ENCODE results near the gene SLC38A5. TPM values are rescaled to one million over a fixed set of nuclear protein-coding genes. Genes with fewer than 3 reads are reported as not detected.

Gene SLC38A5
- polyA plus RNA-seq, 1 of the 3 experiments (the other 2 are of a cell fraction): 0.33 TPM

DNA sequence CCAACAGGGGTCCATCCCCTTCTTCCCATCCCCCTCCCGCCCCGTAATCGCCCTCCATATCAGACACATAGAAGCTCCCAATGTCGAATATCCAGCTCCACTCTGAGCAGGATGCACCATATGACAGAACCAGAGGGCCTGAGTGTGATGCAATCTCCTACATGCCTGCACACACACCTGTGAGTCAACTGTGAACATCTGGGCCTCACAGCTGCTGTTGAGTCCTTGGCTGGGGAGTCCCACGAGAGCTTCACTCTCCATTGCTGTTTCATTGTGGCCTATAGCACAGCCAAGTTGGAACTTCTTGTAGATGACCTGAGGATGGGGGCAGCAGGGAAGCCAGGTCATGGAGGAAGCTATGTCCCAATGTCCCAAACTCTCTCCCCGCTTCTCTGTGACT lies 8.2 kb downstream of the SLC38A5 start (continued):
- TF ChIP-seq SIN3A (IDR thresholded peaks at IDR 0.05; ENCODE audit: borderline replicate concordance, low read depth, low read length): no peak
- no peak for TF ChIP-seq EP300 (IDR thresholded peaks at IDR 0.05; ENCODE audit: borderline replicate concordance in 1 of 2, low read depth in 1 of 2, low read length in 1 of 2)
- no peak for TF ChIP-seq ELF1 (IDR thresholded peaks at IDR 0.05)
- TF ChIP-seq RFX5 (IDR thresholded peaks at IDR 0.05; ENCODE audit: low read length): no peak
- no peak for TF ChIP-seq TAF1 (IDR thresholded peaks at IDR 0.05; ENCODE audit: borderline replicate concordance, low read depth, low read length)
- TF ChIP-seq, protein P1, sequence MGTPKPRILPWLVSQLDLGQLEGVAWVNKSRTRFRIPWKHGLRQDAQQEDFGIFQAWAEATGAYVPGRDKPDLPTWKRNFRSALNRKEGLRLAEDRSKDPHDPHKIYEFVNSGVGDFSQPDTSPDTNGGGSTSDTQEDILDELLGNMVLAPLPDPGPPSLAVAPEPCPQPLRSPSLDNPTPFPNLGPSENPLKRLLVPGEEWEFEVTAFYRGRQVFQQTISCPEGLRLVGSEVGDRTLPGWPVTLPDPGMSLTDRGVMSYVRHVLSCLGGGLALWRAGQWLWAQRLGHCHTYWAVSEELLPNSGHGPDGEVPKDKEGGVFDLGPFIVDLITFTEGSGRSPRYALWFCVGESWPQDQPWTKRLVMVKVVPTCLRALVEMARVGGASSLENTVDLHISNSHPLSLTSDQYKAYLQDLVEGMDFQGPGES (IDR thresholded peaks at IDR 0.05; ENCODE audit: low read depth, low read length): no peak
- TF ChIP-seq NRF1 (IDR thresholded peaks at IDR 0.05; ENCODE audit: low read depth, low read length): no peak
- no peak for TF ChIP-seq NFIC (IDR thresholded peaks at IDR 0.05; ENCODE audit: borderline replicate concordance)
- TF ChIP-seq RCOR1 (IDR thresholded peaks at IDR 0.05; ENCODE audit: low read length): no peak
- TF ChIP-seq POLR2AphosphoS5 (IDR thresholded peaks at IDR 0.05; ENCODE audit: low read depth, low read length): no peak
- no peak for TF ChIP-seq MEF2A (IDR thresholded peaks at IDR 0.05; ENCODE audit: borderline replicate concordance, low read depth)
- TF ChIP-seq, protein P2, sequence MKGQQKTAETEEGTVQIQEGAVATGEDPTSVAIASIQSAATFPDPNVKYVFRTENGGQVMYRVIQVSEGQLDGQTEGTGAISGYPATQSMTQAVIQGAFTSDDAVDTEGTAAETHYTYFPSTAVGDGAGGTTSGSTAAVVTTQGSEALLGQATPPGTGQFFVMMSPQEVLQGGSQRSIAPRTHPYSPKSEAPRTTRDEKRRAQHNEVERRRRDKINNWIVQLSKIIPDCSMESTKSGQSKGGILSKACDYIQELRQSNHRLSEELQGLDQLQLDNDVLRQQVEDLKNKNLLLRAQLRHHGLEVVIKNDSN (IDR thresholded peaks at IDR 0.05; ENCODE audit: borderline replicate concordance, low read depth): no peak
- TF ChIP-seq RXRA (IDR thresholded peaks at IDR 0.05; ENCODE audit: borderline replicate concordance, low read depth): no peak

DNA sequence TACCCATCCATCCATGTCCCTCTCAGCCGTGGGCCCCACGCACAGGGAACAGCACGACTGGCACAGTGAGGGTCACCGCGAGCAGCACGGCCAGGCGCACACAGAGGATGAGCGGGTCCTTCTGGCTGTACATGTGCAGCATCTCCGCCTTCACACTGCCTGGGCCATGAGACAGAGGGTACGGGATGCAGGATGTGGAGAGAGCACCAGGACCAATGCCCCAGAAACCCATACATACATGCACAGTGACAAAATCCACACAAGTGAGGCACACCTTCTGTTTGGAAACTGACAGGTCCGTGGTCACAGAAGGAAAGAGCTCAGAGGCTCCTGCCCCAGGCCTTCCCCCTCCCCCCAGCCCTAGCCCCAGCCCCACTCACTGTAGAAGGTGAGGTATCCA lies 9.5 kb downstream of the SLC38A5 start:
- Histone ChIP-seq H3K79me2 (ENCODE audit: insufficient read depth) (no peaks in the 10 kb centered on the region), H3K4me1 (ENCODE audit: control insufficient read depth in 1 of 2, insufficient read depth in 2 of 2, low read depth in 1 of 2, low read length in 1 of 2) (peaks cover 0 to 6% of the 10 kb centered on the region in 2 experiments; a peak in 1 of 4 replicates), H3F3A (replicated peaks; ENCODE audit: insufficient read depth) (no peaks in the 10 kb centered on the region), H3K36me3 (replicated peaks in 1 of 2; ENCODE audit: control insufficient read depth in 1 of 2, insufficient read depth in 2 of 2, low read length in 1 of 2) (no peaks in the 10 kb centered on the region), H3K9ac (no peak overlapping the region), H3K4me2 (no peak overlapping the region), H2AFZ (ENCODE audit: low read depth) (no peak overlapping the region), H3K27me3 (ENCODE audit: insufficient read depth) (no peaks in the 10 kb centered on the region; the same call in 1 of the 2 replicates), H3K4me3 (ENCODE audit: low read depth in 2 of 2, low read length in 1 of 2) (no peak overlapping the region), H3K9me2 (no peaks in the 10 kb centered on the region), H4K20me1 (ENCODE audit: insufficient read depth) (no peaks in the 10 kb centered on the region), H3K27ac (ENCODE audit: low read depth in 2 of 2, low read length in 1 of 2) (no peak overlapping the region), H3K9me3 (no peaks in the 10 kb centered on the region)
- 35% methylated on average over 11 of the region's 11 CpGs for WGBS (ENCODE audit: low lambda C conversion rate)
- no peak for DNase-seq
- POLR2A ChIA-PET: no interaction called here
- CTCF ChIA-PET: no interaction called here
- no peak for TF ChIP-seq EP300 (IDR thresholded peaks at IDR 0.05; ENCODE audit: borderline replicate concordance in 1 of 2, low read depth in 1 of 2, low read length in 1 of 2)

DNA sequence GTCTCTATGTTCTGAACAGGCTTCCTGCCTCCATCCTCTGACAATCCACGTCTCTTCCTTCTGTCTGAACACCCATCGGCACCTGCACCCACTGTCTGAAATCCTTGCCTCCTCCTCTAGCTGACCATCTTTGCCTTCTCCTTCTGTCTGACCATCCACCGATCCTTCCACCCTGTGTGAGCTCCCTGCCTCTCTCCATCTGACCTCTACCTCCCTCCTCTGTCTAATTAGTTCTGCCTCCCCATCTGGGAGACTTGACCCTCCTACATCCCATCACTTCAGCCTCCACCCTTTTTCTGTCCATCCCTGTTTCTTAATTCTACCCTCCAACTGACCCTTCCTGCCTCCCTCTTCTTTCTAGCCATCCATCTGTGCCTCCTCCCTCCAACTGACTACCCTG lies 10.0 kb downstream of the SLC38A5 start:
- no peaks in the 10 kb centered on the region for H3K9me3 ChIP-seq
- H2AFZ ChIP-seq (ENCODE audit: low read depth): no peak overlapping the region
- ChIA-PET CTCF (no interaction called here), POLR2A (no interaction called here)
- H3K79me2 ChIP-seq (ENCODE audit: insufficient read depth): no peaks in the 10 kb centered on the region
- 33% methylated on average over 3 of the region's 3 CpGs for WGBS (ENCODE audit: low lambda C conversion rate)
- no peak for DNase-seq
- no peak overlapping the region for H3K4me3 ChIP-seq (ENCODE audit: low read depth in 2 of 2, low read length in 1 of 2)
- no peak overlapping the region for H3K4me2 ChIP-seq
- H3K27me3 ChIP-seq (ENCODE audit: insufficient read depth): no peaks in the 10 kb centered on the region; the same call in 1 of the 2 replicates
- no peaks in the 10 kb centered on the region for H3K36me3 ChIP-seq (replicated peaks in 1 of 2; ENCODE audit: control insufficient read depth in 1 of 2, insufficient read depth in 2 of 2, low read length in 1 of 2)
- H3K4me1 ChIP-seq (ENCODE audit: control insufficient read depth in 1 of 2, insufficient read depth in 2 of 2, low read depth in 1 of 2, low read length in 1 of 2): peaks cover 0 to 1% of the 10 kb centered on the region in 2 experiments; a peak in 1 of 4 replicates
- H3K9me2 ChIP-seq: no peaks in the 10 kb centered on the region
- no peak overlapping the region for H3K27ac ChIP-seq (ENCODE audit: low read depth in 2 of 2, low read length in 1 of 2)
- no peaks in the 10 kb centered on the region for H4K20me1 ChIP-seq (ENCODE audit: insufficient read depth)
- H3K9ac ChIP-seq: no peak overlapping the region
- H3F3A ChIP-seq (replicated peaks; ENCODE audit: insufficient read depth): no peaks in the 10 kb centered on the region
- TF ChIP-seq RFX5 (IDR thresholded peaks at IDR 0.05; ENCODE audit: low read length) (no peak), GATA2 (CRISPR knock-in tag; IDR thresholded peaks at IDR 0.05) (no peak), MEF2A (IDR thresholded peaks at IDR 0.05; ENCODE audit: borderline replicate concordance, low read depth) (no peak), POLR2AphosphoS5 (IDR thresholded peaks at IDR 0.05; ENCODE audit: low read depth, low read length) (no peak), SIN3A (IDR thresholded peaks at IDR 0.05; ENCODE audit: borderline replicate concordance, low read depth, low read length) (no peak), EP300 (IDR thresholded peaks at IDR 0.05; ENCODE audit: borderline replicate concordance in 1 of 2, low read depth in 1 of 2, low read length in 1 of 2) (no peak), RAD21 (IDR thresholded peaks at IDR 0.05; ENCODE audit: low read length) (no peak), FOXM1 (IDR thresholded peaks at IDR 0.05; ENCODE audit: low read depth) (no peak), FOSL2 (IDR thresholded peaks at IDR 0.05; ENCODE audit: borderline replicate concordance, low read depth) (no peak), SMC3 (IDR thresholded peaks at IDR 0.05; ENCODE audit: low read depth, low read length) (no peak), MXI1 (IDR thresholded peaks at IDR 0.05; ENCODE audit: low read depth, low read length) (no peak), RCOR1 (IDR thresholded peaks at IDR 0.05; ENCODE audit: low read length) (no peak), TCF12 (IDR thresholded peaks at IDR 0.05) (no peak), EZH2phosphoT487 (IDR thresholded peaks at IDR 0.05; ENCODE audit: borderline replicate concordance, low read depth) (no peak)
- TF ChIP-seq, protein P3, sequence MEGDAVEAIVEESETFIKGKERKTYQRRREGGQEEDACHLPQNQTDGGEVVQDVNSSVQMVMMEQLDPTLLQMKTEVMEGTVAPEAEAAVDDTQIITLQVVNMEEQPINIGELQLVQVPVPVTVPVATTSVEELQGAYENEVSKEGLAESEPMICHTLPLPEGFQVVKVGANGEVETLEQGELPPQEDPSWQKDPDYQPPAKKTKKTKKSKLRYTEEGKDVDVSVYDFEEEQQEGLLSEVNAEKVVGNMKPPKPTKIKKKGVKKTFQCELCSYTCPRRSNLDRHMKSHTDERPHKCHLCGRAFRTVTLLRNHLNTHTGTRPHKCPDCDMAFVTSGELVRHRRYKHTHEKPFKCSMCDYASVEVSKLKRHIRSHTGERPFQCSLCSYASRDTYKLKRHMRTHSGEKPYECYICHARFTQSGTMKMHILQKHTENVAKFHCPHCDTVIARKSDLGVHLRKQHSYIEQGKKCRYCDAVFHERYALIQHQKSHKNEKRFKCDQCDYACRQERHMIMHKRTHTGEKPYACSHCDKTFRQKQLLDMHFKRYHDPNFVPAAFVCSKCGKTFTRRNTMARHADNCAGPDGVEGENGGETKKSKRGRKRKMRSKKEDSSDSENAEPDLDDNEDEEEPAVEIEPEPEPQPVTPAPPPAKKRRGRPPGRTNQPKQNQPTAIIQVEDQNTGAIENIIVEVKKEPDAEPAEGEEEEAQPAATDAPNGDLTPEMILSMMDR (IDR thresholded peaks at IDR 0.05): no peak
- TF ChIP-seq, protein P4, sequence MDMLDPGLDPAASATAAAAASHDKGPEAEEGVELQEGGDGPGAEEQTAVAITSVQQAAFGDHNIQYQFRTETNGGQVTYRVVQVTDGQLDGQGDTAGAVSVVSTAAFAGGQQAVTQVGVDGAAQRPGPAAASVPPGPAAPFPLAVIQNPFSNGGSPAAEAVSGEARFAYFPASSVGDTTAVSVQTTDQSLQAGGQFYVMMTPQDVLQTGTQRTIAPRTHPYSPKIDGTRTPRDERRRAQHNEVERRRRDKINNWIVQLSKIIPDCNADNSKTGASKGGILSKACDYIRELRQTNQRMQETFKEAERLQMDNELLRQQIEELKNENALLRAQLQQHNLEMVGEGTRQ (IDR thresholded peaks at IDR 0.05; ENCODE audit: borderline replicate concordance, low read depth, low read length): no peak

All from SK-N-SH (cell line).